Activated naive CD4-positive, alpha-beta T cell treated with anti-CD3 and anti-CD28 coated beads, Interleukin-2, amount 50 U/mL, for 24 hours (primary cell): Measurements from ENCODE around the gene USP2.

Experiments
- H3K27ac Mint-ChIP-seq: one replicate; pipeline ENCODE4 v1.8.0; 2021; ENCODE audit warnings: mild to moderate bottlenecking, mixed read lengths
- H3K27me3 Mint-ChIP-seq: one replicate; pipeline ENCODE4 v1.8.0; 2021; ENCODE audit warnings: mixed read lengths
- H3K36me3 Mint-ChIP-seq: one replicate; pipeline ENCODE4 v1.8.0; 2021; ENCODE audit warnings: mixed read lengths
- H3K4me1 Mint-ChIP-seq: one replicate; pipeline ENCODE4 v1.8.0; 2021; ENCODE audit warnings: mixed read lengths
- H3K4me3 Mint-ChIP-seq: one replicate; pipeline ENCODE4 v1.8.0; 2021; ENCODE audit warnings: mild to moderate bottlenecking, mixed read lengths
- H3K9me3 Mint-ChIP-seq: one replicate; pipeline ENCODE4 v1.8.0; 2021; ENCODE audit warnings: mixed read lengths

Gene USP2

GRCh38 chr11:119345685-119346084 lies 35.8 kb downstream of the USP2 start:
- Mint-ChIP-seq H3K27ac (no peak overlapping the region), H3K27me3 (peaks cover 10% of the 10 kb centered on the region), H3K4me3 (no peak overlapping the region), H3K4me1 (peaks cover 8% of the 10 kb centered on the region), H3K9me3 (no peaks in the 10 kb centered on the region), H3K36me3 (no peaks in the 10 kb centered on the region)

- Mint-ChIP-seq H3K27ac (no peak overlapping the region), H3K9me3 (no peaks in the 10 kb centered on the region), H3K27me3 (peaks cover 10% of the 10 kb centered on the region), H3K4me1 (peaks cover 6% of the 10 kb centered on the region), H3K4me3 (no peak overlapping the region), H3K36me3 (no peaks in the 10 kb centered on the region)
Observed at GRCh38 chr11:119344291-119345010, 37.0 kb downstream of the USP2 start.

DNA sequence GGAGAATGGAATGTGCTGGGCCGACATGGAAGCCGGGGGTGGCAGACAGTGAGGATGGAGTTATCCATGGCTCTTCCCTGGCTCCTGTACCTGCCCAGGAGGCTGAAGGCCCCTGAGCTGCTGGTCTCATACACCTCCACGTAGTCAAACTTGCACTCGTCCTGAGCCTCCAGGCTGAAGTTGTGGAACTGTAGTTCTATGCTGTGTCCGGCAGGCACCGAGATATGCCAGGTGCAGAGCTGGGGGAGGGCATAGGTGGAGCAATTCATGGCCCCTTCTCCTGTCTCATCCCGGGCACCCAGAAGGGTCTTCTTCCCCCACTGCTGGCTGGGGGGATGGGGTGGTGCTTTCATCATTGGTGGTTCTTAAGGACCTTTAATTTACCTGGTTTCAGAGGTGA lies 37.8 kb downstream of the USP2 start:
- no peak overlapping the region for H3K27ac Mint-ChIP-seq

DNA sequence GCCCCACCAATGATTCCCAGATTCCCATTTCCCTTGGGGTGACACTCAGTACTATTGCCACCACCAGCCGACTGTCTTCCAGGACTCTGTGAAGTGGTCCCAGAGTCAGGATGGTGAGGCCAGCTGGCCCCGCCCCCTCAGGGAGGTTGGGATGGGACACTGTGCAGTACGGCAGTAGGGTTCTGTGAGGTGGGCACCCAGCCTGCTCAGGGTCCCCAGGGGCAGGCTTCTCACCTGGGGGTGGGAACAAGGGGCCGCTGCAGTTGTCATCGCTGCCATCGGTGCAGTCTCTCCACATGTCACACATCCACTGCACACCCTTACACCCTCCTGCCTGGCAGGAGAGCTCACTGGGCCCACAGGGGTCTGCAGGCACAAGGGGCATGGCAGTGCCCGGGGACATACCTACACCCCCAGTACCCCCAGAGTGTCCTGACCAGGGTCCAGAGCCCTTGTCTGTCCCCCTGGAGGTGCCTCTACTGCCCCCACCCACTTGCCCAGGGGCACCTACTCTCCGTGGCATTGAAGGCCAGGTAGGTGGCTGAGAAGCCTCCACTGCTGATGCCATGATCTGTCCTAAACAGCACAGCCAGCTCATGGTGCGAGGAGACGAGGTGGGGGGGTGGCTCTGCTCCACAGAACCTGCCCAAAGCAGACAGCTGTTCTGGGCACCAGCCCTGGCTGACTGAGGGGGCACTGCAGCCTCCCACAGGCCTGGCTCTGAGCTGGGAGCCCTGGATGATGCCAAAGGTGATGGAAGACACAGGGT lies 38.9 kb downstream of the USP2 start:
- no peak overlapping the region for H3K27ac Mint-ChIP-seq

More for the DNA sequence above, 37.8 kb downstream of the USP2 start:
- H3K4me3 Mint-ChIP-seq, result no peak overlapping the region
- H3K4me1 Mint-ChIP-seq, result peaks cover 13% of the 10 kb centered on the region
- no peaks in the 10 kb centered on the region for H3K9me3 Mint-ChIP-seq
- H3K27me3 Mint-ChIP-seq, result peaks cover 13% of the 10 kb centered on the region
- no peaks in the 10 kb centered on the region for H3K36me3 Mint-ChIP-seq

GRCh38 chr11:119342023-119342300 lies 39.5 kb downstream of the USP2 start:
- Mint-ChIP-seq H3K27ac (no peak overlapping the region), H3K9me3 (no peaks in the 10 kb centered on the region), H3K4me3 (no peak overlapping the region), H3K4me1 (peaks cover 30% of the 10 kb centered on the region), H3K27me3 (peaks cover 15% of the 10 kb centered on the region), H3K36me3 (peaks cover 3% of the 10 kb centered on the region)

More for the DNA sequence above, 38.9 kb downstream of the USP2 start:
- Mint-ChIP-seq H3K4me3 (no peak overlapping the region), H3K36me3 (peaks cover 3% of the 10 kb centered on the region), H3K27me3 (peaks cover 15% of the 10 kb centered on the region), H3K9me3 (no peaks in the 10 kb centered on the region), H3K4me1 (peaks cover 25% of the 10 kb centered on the region)

DNA sequence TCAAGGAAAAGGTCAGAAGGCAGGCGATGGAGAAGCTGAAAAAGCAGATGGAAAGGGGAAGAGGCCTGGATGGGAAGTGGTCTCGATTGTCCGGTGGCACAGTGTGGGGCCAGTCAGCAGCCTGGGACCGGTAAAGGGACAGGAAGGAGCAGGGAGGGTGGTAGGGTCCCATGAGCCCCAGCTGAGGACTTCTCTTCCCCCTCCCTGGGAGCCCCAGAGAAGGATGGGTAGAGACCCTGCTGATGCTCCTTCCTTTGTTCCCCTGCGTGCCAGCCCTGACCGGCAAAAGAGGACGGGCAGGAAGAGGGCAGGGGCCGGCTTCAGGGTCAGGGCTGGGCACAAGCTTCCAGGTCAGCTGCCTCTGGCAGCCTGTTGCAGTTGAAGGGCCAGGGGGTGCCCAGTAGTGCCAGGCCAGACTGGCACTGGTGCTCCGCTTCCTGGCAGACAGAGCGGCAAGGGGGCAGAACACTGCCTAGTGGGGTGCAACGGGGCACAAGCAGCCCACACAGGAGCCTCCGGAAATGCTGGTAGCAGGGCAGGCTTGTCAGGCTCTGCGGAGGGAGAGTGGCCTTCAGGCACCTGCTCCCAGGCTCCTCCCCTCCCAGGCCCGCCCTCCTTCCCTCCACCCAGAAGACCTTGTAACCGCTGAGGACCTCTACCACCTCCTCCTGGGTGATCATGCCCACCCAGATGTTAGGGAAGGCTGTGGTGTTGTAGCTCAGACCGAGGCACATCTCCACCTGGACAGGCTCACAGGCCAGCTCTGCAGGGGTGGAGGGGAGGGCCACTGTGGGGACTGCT lies 40.1 kb downstream of the USP2 start:
- no peak overlapping the region for H3K27ac Mint-ChIP-seq
- no peaks in the 10 kb centered on the region for H3K9me3 Mint-ChIP-seq
- H3K4me1 Mint-ChIP-seq, result peaks cover 34% of the 10 kb centered on the region
- H3K4me3 Mint-ChIP-seq, result no peak overlapping the region
- peaks cover 3% of the 10 kb centered on the region for H3K36me3 Mint-ChIP-seq
- H3K27me3 Mint-ChIP-seq, result peaks cover 15% of the 10 kb centered on the region

- Mint-ChIP-seq H3K27ac (no peak within 1 kb of the TSS), H3K36me3 (peaks cover 3% of the 10 kb centered on the region), H3K4me3 (no peak within 1 kb of the TSS), H3K27me3 (peaks cover 15% of the 10 kb centered on the region), H3K9me3 (no peaks in the 10 kb centered on the region), H3K4me1 (peaks cover 39% of the 10 kb centered on the region)
Observed at GRCh38 chr11:119340335-119341221, 40.9 kb downstream of the USP2 start, which contains the start of gene C1QTNF5. C1QTNF5 (minus strand) TSS chr11:119340883; CDS start chr11:119340397, 486 bp downstream.

GRCh38 chr11:119339589-119340334 lies 41.7 kb downstream of the USP2 start:
- Mint-ChIP-seq H3K4me3 (peak overlapping the region; percentile 70), H3K36me3 (peaks cover 3% of the 10 kb centered on the region), H3K4me1 (peaks cover 47% of the 10 kb centered on the region), H3K27me3 (peaks cover 13% of the 10 kb centered on the region), H3K9me3 (no peaks in the 10 kb centered on the region), H3K27ac (no peak overlapping the region)

GRCh38 chr11:119338965-119339588 lies 42.4 kb downstream of the USP2 start:
- Mint-ChIP-seq H3K4me1 (peaks cover 49% of the 10 kb centered on the region), H3K9me3 (no peaks in the 10 kb centered on the region), H3K36me3 (peaks cover 3% of the 10 kb centered on the region), H3K4me3 (peak overlapping the region; percentile 70), H3K27ac (peak overlapping the region; percentile 55), H3K27me3 (peaks cover 13% of the 10 kb centered on the region)

DNA sequence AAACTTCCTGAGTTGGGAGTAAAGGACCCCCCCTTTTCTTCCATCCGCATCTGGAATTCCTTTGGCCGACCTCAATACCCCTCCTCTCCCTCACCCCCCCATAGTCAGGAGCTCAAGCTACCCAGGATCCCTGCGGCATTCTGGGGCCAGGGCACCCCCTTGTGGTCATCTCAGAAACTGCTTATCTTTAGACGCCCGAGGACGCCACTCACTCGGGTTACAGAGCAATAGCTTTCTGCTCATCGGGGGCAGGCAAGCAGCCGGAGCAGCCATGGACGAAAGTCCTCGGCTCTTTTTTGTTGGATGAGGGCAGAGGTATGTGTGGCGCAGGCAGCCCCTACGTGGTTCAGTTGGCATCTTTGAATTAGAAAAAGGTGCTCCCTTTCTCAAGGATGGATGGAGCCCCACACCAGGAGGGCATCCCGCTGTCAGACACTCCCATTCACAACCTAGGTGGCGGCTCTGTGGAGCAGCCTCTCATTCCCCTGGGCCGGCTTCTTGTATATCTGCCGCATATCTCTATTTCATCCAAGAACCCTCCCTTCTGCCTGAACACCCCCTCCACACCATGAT lies 43.1 kb downstream of the USP2 start:
- Mint-ChIP-seq H3K27me3 (peaks cover 13% of the 10 kb centered on the region), H3K4me3 (peak overlapping the region; percentile 26), H3K27ac (no peak overlapping the region), H3K4me1 (peaks cover 53% of the 10 kb centered on the region), H3K36me3 (peaks cover 3% of the 10 kb centered on the region), H3K9me3 (no peaks in the 10 kb centered on the region)

GRCh38 chr11:119337581-119338317 lies 43.7 kb downstream of the USP2 start:
- Mint-ChIP-seq H3K4me3 (no peak overlapping the region), H3K9me3 (no peaks in the 10 kb centered on the region), H3K4me1 (peaks cover 59% of the 10 kb centered on the region), H3K27ac (no peak overlapping the region), H3K27me3 (peaks cover 11% of the 10 kb centered on the region), H3K36me3 (peaks cover 3% of the 10 kb centered on the region)

DNA sequence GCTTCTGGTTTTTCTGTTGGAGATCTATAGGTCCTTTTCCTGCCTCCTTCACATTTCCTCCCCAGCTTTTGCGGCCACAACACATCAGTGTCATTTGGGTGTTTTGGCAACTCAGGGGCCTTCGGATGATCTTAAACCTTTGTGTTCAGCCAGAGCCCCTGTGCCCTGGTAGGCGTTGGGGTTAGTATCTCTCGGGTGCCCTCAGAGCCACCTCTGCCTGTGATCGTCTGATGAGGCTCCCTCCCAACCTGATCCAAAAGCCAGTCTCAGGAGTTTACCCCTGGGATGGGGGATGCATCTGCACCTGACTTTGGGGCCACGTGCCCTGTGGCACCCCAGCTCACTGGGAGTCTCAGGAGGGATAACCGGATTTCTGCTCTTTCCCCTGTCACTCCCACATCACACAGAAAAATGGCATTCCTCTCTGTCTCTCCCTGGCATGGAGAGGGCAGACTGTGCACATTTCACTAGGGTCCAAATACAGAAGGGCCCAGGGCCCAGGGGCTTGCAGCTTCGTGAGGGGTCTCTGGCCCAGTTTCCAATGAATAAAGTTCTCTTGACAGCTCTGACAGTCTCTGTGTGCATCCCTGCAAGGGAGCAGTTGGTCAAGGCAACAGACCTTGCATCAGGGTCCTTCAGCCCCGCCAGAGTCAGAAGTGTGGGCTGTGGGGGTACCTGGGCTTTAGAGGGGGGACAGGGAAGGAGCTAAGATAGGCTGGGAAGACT lies 44.6 kb downstream of the USP2 start:
- H3K36me3 Mint-ChIP-seq, result peaks cover 3% of the 10 kb centered on the region
- peaks cover 11% of the 10 kb centered on the region for H3K27me3 Mint-ChIP-seq
- H3K27ac Mint-ChIP-seq, result no peak overlapping the region
- H3K9me3 Mint-ChIP-seq, result no peaks in the 10 kb centered on the region
- H3K4me3 Mint-ChIP-seq, result no peak overlapping the region
- H3K4me1 Mint-ChIP-seq, result peaks cover 61% of the 10 kb centered on the region
